GM06990 (cell line): ENCODE data around the gene SSPN.

Experiments
- DNase-seq: peaks from one replicate; pipeline ENCODE4 v3.0.0-alpha.2; 2011; ENCODE audit not compliant: insufficient read length; ENCODE audit errors: extremely low read depth
- H3K27me3 ChIP-seq: replicated peaks from 2 replicates; pipeline ENCODE4 v1.6.0; 2011; ENCODE audit warnings: low read length; ENCODE audit not compliant: control insufficient read depth, insufficient read depth
- H3K36me3 ChIP-seq: 2 replicates; pipeline ENCODE4 v1.5.1; 2011; ENCODE audit warnings: low read length; ENCODE audit not compliant: control insufficient read depth, insufficient read depth
- H3K4me3 ChIP-seq: replicated peaks from 2 replicates; pipeline ENCODE4 v1.5.1; 2011; ENCODE audit warnings: low read depth, mild to moderate bottlenecking, control low read depth, low read length
- CTCF ChIP-seq: IDR thresholded peaks from 2 replicates; pipeline ENCODE4 v1.5.1; 2011; ENCODE audit warnings: low read length, control low read depth, mild to moderate bottlenecking, inconsistent platforms; ENCODE audit not compliant: insufficient read depth, poor library complexity, severe bottlenecking

The SSPN gene

GRCh38 chr12:26195250-26195640 lies at the start of gene SSPN:
TSS of gene SSPN (plus strand) at chr12:26195573. CDS start at chr12:26195673, 100 bp downstream.
- Histone ChIP-seq H3K36me3 (no peaks in the 10 kb centered on the region), H3K4me3 (peak within 1 kb of the TSS; percentile 62), H3K27me3 (peaks cover 4% of the 10 kb centered on the region; the same call in 1 of the 2 replicates)
- TF ChIP-seq CTCF = no peak
- DNase-seq = peak; percentile 13

- no peak overlapping the region for H3K4me3 ChIP-seq
- H3K36me3 ChIP-seq = no peaks in the 10 kb centered on the region
- no peak for DNase-seq
- no peak for TF ChIP-seq CTCF
- H3K27me3 ChIP-seq = no peaks in the 10 kb centered on the region
Measured at GRCh38 chr12:26148291-26148690, 47.1 kb upstream of the SSPN start.

DNA sequence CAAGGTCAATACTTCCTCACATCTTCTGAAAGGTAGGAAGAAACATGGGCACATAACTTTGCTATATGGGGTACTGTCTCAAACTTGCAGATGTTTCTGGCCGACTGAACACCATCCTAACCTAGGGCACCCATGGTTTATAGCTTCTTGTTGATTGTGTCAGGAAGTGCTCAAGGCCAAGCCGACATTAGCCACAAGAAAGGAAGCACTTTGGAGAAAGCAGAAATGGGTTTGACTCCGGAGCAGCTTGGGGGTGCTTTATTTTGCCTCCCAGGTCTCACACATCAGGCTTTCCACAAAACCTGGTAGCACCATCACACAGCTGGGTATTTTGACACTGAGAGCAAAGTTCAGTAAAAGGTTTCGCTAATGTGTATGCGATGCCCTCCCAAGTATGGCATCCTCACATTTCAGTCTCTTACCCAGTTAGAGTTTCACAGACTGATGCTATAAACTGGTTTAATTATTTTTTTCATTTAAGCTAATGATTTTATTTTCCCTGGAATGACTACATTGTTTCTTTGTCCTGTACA lies 45.3 kb upstream of the SSPN start:
- Histone ChIP-seq H3K36me3 (no peaks in the 10 kb centered on the region), H3K4me3 (no peak overlapping the region), H3K27me3 (no peaks in the 10 kb centered on the region)
- TF ChIP-seq CTCF = no peak
- DNase-seq = no peak

- no peak for TF ChIP-seq CTCF
- Histone ChIP-seq H3K27me3 (no peaks in the 10 kb centered on the region), H3K36me3 (no peaks in the 10 kb centered on the region), H3K4me3 (no peak overlapping the region)
- no peak for DNase-seq
Measured at GRCh38 chr12:26150736-26151450, 44.5 kb upstream of the SSPN start.

DNA sequence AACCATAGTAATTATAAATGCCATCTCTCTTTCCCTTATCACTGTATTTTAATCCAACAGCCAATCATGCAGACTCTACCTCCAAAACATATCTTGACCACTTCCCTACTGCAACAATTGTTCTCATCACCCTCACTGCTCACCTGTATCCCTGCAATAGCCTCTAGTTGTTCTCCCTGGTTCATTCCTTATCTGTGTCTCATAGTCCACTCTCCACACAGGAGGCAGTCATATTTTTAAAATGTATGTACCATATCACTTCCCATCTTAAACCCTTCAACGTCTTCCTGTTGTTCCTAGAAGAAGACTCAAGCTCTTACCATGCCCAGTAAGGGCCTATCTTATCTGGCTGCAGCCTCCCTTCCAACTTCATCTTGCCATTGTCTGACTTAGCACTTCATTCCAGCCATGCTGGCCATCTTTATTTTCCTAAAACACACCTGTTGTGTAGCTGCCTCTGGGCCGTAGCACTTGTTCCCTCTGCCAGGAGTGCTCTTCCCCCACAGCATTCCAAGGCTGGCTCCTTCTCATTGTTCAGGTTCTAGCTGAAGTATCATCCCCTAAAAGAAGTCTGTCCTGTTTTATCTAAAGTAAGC lies 42.8 kb upstream of the SSPN start:
- H3K4me3 ChIP-seq = no peak overlapping the region

More for the DNA sequence above, 42.8 kb upstream of the SSPN start:
- DNase-seq = no peak
- Histone ChIP-seq H3K36me3 (no peaks in the 10 kb centered on the region), H3K27me3 (no peaks in the 10 kb centered on the region)
- no peak for TF ChIP-seq CTCF
